GM12878 (cell line): ENCODE measurements around the gene GTSF1L. TPM values are rescaled to one million over a fixed set of nuclear protein-coding genes. Genes with fewer than 3 reads are reported as not detected.

Experiments
- ASH2L ChIP-seq: fragments of 300-600, 200-600 bp; sonication (generic); IDR thresholded peaks from 2 replicates; pipeline ENCODE4 v1.6.1; 2017; ENCODE audit warnings: low read depth, mild to moderate bottlenecking, borderline replicate concordance
- FOS ChIP-seq: IDR thresholded peaks from 3 replicates; pipeline ENCODE4 v1.6.1; 2011; ENCODE audit warnings: borderline replicate concordance; ENCODE audit not compliant: insufficient read length; ENCODE audit errors: extremely low read depth
- GATAD2B ChIP-seq: fragments of 450-650 bp; conservative IDR thresholded peaks from 2 replicates; pipeline ENCODE4 v1.6.1; 2017; ENCODE audit warnings: low read depth, mild to moderate bottlenecking, moderate library complexity
- HDAC6 ChIP-seq: fragments of 200-600 bp; sonication (generic); IDR thresholded peaks from one replicate; pipeline ENCODE4 v1.8.0; 2017; ENCODE audit warnings: antibody characterized with exemption; ENCODE audit not compliant: unreplicated experiment
- IRF3 ChIP-seq: fragments of 450-650 bp; IDR thresholded peaks from 2 replicates; pipeline ENCODE4 v1.6.1; 2014; ENCODE audit warnings: mild to moderate bottlenecking
- JUND ChIP-seq: IDR thresholded peaks from 2 replicates; pipeline ENCODE4 v1.6.1; 2012; ENCODE audit warnings: low read depth, mild to moderate bottlenecking, low read length, improper control_type of control experiment, moderate library complexity
- KAT2A ChIP-seq: conservative IDR thresholded peaks from 2 replicates; pipeline ENCODE4 v1.6.1; 2011; ENCODE audit warnings: low read depth, low read length; ENCODE audit not compliant: control insufficient read depth
- NFXL1 ChIP-seq: fragments of 450-650 bp; IDR thresholded peaks from 2 replicates; pipeline ENCODE4 v1.6.1; 2017; ENCODE audit warnings: antibody characterized with exemption, mild to moderate bottlenecking, borderline replicate concordance
- NR2C2 ChIP-seq: IDR thresholded peaks from 2 replicates; pipeline ENCODE4 v1.6.1; 2011; ENCODE audit warnings: borderline replicate concordance, low read depth; ENCODE audit not compliant: control insufficient read depth, insufficient read length
- PML ChIP-seq: IDR thresholded peaks from 2 replicates; pipeline ENCODE4 v1.6.1; 2012; ENCODE audit warnings: low read length, inconsistent platforms
- RB1 ChIP-seq: fragments of 450-650 bp; formaldehyde crosslinking; IDR thresholded peaks from 2 replicates; pipeline ENCODE4 v1.6.1; 2017; ENCODE audit warnings: mild to moderate bottlenecking, borderline replicate concordance
- RELA ChIP-seq: fragments of 450-650 bp; IDR thresholded peaks from 2 replicates; pipeline ENCODE4 v1.8.0; 2014; ENCODE audit warnings: borderline replicate concordance; ENCODE audit not compliant: partially characterized antibody
- RELB ChIP-seq: fragments of 450-650 bp; IDR thresholded peaks from 2 replicates; pipeline ENCODE4 v1.6.1; 2017; ENCODE audit warnings: low read depth, mild to moderate bottlenecking, moderate library complexity
- SP1 ChIP-seq: IDR thresholded peaks from one replicate; pipeline ENCODE4 v1.6.1; 2011; ENCODE audit warnings: low read depth, low read length
- SREBF1 ChIP-seq: IDR thresholded peaks from 2 replicates; pipeline ENCODE4 v1.6.1; 2012; ENCODE audit warnings: mild to moderate bottlenecking, low read length
- TAF1 ChIP-seq: IDR thresholded peaks from 2 replicates; pipeline ENCODE4 v1.6.1; 2011; ENCODE audit warnings: mild to moderate bottlenecking, low read depth, low read length, borderline replicate concordance
- TCF3 ChIP-seq: IDR thresholded peaks from 2 replicates; pipeline ENCODE4 v1.6.1; 2012; ENCODE audit warnings: low read depth, mild to moderate bottlenecking, low read length, borderline replicate concordance; ENCODE audit not compliant: insufficient read depth
- TCF7 ChIP-seq: IDR thresholded peaks from 2 replicates; pipeline ENCODE4 v1.6.1; 2014; ENCODE audit warnings: antibody characterized with exemption, borderline replicate concordance
- ZBTB4 ChIP-seq: fragments of 450-650 bp; formaldehyde crosslinking; IDR thresholded peaks from 2 replicates; pipeline ENCODE4 v1.4.0; 2022; ENCODE audit warnings: mild to moderate bottlenecking, moderate library complexity
- ZNF207 ChIP-seq: fragments of 450-650 bp; IDR thresholded peaks from 2 replicates; pipeline ENCODE4 v1.6.1; 2014; ENCODE audit warnings: antibody characterized with exemption, mild to moderate bottlenecking, borderline replicate concordance
- polyA plus RNA-seq, 11 experiments: library from polyadenylated mRNA; depleted of rRNA in 4 of 11; unstranded in 6 of 11; stranded (reverse) in 5 of 11; fragments of >200 nt; fragmentation: Nextera tagmentation in 4 of 11; fragmentation: Illumina TruSeq in 1 of 11; extraction: Ambion mirVana in 4 of 11; extraction: Trizol in 1 of 11; gene quantifications; 1 replicate in 1 of 11; 2 replicates in 10 of 11; pipeline versions ENCODE4 v1.2.1 to v1.2.3, GENCODE V29; 2011 to 2016; ENCODE audit warnings: inconsistent platforms in 2 of 11, missing spikeins in 2 of 11, low read depth in 1 of 11
- total RNA-seq, 4 experiments: library from RNA; depleted of rRNA in 3 of 4; stranded (reverse); fragments of >200 nt in 3 of 4; fragmentation: Illumina TruSeq in 1 of 4; extraction: Trizol in 1 of 4; gene quantifications; 2 replicates each; pipeline versions ENCODE4 v1.2.1 to v1.2.3, GENCODE V29; 2013 to 2021
- TF ChIP-seq, protein P1 (sequence below): IDR thresholded peaks from 2 replicates; pipeline ENCODE4 v1.6.1; 2011; ENCODE audit warnings: borderline replicate concordance, low read depth, mild to moderate bottlenecking, moderate library complexity, mixed read lengths, low read length; ENCODE audit not compliant: insufficient read depth; ENCODE audit errors: extremely low read length

Gene GTSF1L
- total and polyA plus RNA-seq, 10 of the 15 experiments (the other 5 are each of a cell fraction or from before 2014, with no cell fraction given) = 0.56 to 2.4 (median 1.3) TPM

DNA sequence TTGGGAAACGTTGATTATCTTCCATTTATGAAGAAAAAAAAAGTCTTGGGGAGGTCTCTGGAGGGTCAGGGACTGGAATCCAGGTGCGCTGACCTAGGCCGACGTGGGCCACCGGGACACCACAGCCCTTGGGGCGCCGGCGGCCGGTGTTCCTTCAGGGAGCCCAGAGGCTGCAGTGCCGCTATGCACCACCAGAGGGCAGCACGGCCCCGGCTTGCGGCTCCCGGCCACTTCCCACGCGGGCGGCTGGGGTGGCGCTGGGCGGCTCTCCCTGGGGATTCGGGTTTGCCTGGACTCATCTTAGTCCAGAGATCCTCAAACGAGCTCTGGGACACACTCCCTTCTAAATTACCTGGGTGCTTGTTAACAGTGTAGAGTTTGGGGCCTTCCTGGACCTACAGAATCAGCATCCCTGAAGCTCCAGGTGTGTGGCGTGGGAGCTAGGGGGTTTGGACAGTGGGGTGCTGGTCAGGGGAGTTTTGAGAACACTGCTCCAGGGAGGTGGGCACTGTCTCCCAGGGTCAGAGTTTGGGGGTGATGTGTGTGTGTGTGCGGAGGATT lies 23.0 kb upstream of the GTSF1L start (continued):
- no peak for TF ChIP-seq ASH2L
- peak; percentile 48 for TF ChIP-seq RELA
- no peak for TF ChIP-seq NFXL1
- TF ChIP-seq IRF3 = no peak
- no peak for TF ChIP-seq ZBTB4
- TF ChIP-seq JUND = no peak
- no peak for TF ChIP-seq HDAC6
- TF ChIP-seq RB1 = peak; percentile 96; the same call in 1 of the 2 replicates
- no peak for TF ChIP-seq TCF7
- TF ChIP-seq TAF1 = no peak
- TF ChIP-seq FOS = no peak
- 0 out of 2 replicates have a peak, but pooled peaks have one; percentile 33 for TF ChIP-seq TCF3
- TF ChIP-seq GATAD2B = peak; percentile 92
- no peak for TF ChIP-seq RELB
- TF ChIP-seq, protein P1, sequence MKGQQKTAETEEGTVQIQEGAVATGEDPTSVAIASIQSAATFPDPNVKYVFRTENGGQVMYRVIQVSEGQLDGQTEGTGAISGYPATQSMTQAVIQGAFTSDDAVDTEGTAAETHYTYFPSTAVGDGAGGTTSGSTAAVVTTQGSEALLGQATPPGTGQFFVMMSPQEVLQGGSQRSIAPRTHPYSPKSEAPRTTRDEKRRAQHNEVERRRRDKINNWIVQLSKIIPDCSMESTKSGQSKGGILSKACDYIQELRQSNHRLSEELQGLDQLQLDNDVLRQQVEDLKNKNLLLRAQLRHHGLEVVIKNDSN = no peak
- 0 out of 2 replicates have a peak, but pooled peaks have one; percentile 44 for TF ChIP-seq ZNF207
- TF ChIP-seq PML = no peak
- no peak for TF ChIP-seq SREBF1
- TF ChIP-seq KAT2A = no peak
- TF ChIP-seq SP1 = peak; percentile 20
- TF ChIP-seq NR2C2 = no peak
